Suprapubic skin (tissue), 3 donors: Measurements from ENCODE around the gene BAIAP2.

Source experiments
- POLR2AphosphoS5 ChIP-seq, 3 donors: sonication (generic); formaldehyde crosslinking; IDR thresholded peaks; one replicate each; pipeline ENCODE4 v1.6.1; 2017; ENCODE audit warnings: antibody characterized with exemption in 3 of 3
- TF ChIP-seq, protein P1 (sequence below), 2 donors: fragments of 200-600 bp in 1 of 2; fragments of 450-650 bp in 1 of 2; sonication (generic) in 1 of 2; IDR thresholded peaks; one replicate each; pipeline ENCODE4 v1.5.1; 2016 to 2019; ENCODE audit warnings: antibody characterized with exemption in 2 of 2, mild to moderate bottlenecking in 1 of 2, moderate library complexity in 1 of 2

DNA sequence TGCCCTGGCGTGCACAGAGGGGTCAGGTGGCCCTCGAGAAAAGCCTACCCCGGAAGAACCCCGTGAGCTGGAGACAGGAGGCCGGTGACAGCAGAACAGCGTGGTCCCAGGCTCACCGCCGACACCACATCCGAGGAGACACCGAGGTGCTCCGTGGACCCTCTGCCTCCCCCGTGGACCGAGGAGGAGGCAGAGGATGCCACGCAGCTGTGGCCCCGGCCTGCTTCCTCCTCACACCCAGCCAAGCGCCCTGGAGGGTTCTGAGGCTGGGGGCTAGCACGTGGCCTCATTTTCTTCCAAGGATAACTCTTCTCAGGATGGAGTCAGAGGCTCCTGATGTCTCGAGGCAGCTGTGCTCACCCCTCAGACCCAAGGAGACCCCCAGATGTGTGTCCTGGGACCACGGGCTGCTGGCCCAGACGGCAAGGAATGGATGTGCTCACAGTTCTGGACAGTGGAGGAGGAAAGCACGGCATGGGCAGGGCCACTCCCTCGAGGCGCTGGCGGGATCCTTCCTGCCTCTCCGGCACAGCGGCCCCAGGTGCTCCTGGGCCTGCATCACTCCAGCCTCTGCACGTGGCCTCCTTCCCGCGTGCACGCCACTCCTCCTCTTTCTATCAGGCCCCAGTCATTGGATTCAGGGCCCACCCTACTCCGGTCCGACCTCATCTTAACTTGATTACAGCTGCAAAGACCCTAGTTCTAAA, 125.9 kb downstream of the BAIAP2 start:
- TF ChIP-seq, protein P1, sequence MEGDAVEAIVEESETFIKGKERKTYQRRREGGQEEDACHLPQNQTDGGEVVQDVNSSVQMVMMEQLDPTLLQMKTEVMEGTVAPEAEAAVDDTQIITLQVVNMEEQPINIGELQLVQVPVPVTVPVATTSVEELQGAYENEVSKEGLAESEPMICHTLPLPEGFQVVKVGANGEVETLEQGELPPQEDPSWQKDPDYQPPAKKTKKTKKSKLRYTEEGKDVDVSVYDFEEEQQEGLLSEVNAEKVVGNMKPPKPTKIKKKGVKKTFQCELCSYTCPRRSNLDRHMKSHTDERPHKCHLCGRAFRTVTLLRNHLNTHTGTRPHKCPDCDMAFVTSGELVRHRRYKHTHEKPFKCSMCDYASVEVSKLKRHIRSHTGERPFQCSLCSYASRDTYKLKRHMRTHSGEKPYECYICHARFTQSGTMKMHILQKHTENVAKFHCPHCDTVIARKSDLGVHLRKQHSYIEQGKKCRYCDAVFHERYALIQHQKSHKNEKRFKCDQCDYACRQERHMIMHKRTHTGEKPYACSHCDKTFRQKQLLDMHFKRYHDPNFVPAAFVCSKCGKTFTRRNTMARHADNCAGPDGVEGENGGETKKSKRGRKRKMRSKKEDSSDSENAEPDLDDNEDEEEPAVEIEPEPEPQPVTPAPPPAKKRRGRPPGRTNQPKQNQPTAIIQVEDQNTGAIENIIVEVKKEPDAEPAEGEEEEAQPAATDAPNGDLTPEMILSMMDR (IDR thresholded peaks at IDR 0.05), result no peak
- TF ChIP-seq POLR2AphosphoS5 (IDR thresholded peaks at IDR 0.05), result no peak
